Esophagus squamous epithelium (tissue), 4 donors: ENCODE measurements around the gene LILRA2.
"Not testable (repeated sequence)": the region's sequence is repeated elsewhere in the genome, so short reads cannot be mapped to it uniquely, and the experiment has no call there.

Experiments
- POLR2A ChIP-seq, 4 donors: fragments of 450-650 bp; IDR thresholded peaks; one replicate each; pipeline ENCODE4 v1.6.1; 2017; ENCODE audit warnings: antibody characterized with exemption in 4 of 4, mild to moderate bottlenecking in 4 of 4, moderate library complexity in 3 of 4
- TF ChIP-seq, protein P1 (sequence below), 6 experiments: fragments of 450-650 bp in 4 of 6; fragments of 200-600 bp in 2 of 6; sonication (generic) in 2 of 6; IDR thresholded peaks; one replicate each; pipeline ENCODE4 v1.5.1; 2016 to 2019; ENCODE audit warnings: antibody characterized with exemption in 6 of 6, mild to moderate bottlenecking in 4 of 6, moderate library complexity in 4 of 6

DNA sequence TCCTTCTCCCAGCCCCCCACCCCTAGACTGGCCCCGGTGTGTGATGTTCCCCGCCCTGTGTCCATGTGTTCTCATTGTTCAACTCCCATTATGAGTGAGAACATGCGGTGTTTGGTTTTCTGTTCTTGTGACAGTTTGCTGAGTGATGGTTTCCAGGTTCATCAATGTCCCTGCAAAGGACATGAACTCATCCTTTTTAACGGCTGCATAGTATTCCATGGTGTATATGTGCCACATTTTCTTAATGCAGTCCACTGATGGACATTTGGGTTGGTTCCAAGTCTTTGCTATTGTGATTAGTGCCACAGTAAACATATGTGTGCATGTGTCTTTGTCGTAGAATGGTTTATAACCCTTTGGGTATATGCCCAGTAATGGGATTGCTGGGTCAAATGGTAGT lies 4.7 kb downstream of the LILRA2 start:
- TF ChIP-seq, protein P1, sequence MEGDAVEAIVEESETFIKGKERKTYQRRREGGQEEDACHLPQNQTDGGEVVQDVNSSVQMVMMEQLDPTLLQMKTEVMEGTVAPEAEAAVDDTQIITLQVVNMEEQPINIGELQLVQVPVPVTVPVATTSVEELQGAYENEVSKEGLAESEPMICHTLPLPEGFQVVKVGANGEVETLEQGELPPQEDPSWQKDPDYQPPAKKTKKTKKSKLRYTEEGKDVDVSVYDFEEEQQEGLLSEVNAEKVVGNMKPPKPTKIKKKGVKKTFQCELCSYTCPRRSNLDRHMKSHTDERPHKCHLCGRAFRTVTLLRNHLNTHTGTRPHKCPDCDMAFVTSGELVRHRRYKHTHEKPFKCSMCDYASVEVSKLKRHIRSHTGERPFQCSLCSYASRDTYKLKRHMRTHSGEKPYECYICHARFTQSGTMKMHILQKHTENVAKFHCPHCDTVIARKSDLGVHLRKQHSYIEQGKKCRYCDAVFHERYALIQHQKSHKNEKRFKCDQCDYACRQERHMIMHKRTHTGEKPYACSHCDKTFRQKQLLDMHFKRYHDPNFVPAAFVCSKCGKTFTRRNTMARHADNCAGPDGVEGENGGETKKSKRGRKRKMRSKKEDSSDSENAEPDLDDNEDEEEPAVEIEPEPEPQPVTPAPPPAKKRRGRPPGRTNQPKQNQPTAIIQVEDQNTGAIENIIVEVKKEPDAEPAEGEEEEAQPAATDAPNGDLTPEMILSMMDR (IDR thresholded peaks at IDR 0.05): not testable (repeated sequence)
- not testable (repeated sequence) for TF ChIP-seq POLR2A (IDR thresholded peaks at IDR 0.05)
